WTC11 (cell line): ENCODE measurements around the gene CCDC158.

Experiments
- FOXJ3 ChIP-seq: sonication (generic); formaldehyde crosslinking; IDR thresholded peaks from 2 replicates; pipeline ENCODE4 v1.9.0; 2021; ENCODE audit warnings: missing genetic modification reagents, mild to moderate bottlenecking, borderline replicate concordance
- FOXK1 ChIP-seq: sonication (generic); formaldehyde crosslinking; IDR thresholded peaks from 2 replicates; pipeline ENCODE4 v1.8.0; 2022; ENCODE audit warnings: mild to moderate bottlenecking, moderate library complexity, missing genetic modification reagents
- FOXP4 ChIP-seq: sonication (generic); formaldehyde crosslinking; IDR thresholded peaks from 2 replicates; pipeline ENCODE4 v1.8.0; 2022; ENCODE audit warnings: mild to moderate bottlenecking, missing genetic modification reagents
- HMGA2 ChIP-seq: fragments of 250-450 bp; sonication (Bioruptor Pico); IDR thresholded peaks from 2 replicates; pipeline ENCODE4 v1.4.0; 2021; ENCODE audit warnings: mild to moderate bottlenecking, moderate library complexity
- JUN ChIP-seq: sonication (generic); formaldehyde crosslinking; IDR thresholded peaks from 2 replicates; pipeline ENCODE4 v1.8.0; 2023; ENCODE audit warnings: mild to moderate bottlenecking, missing genetic modification reagents
- MAX ChIP-seq: sonication (generic); formaldehyde crosslinking; IDR thresholded peaks from 2 replicates; pipeline ENCODE4 v1.8.0; 2022; ENCODE audit warnings: mild to moderate bottlenecking, missing genetic modification reagents
- NR3C1 ChIP-seq: sonication (generic); formaldehyde crosslinking; conservative IDR thresholded peaks from 2 replicates; pipeline ENCODE4 v1.8.1; 2023; ENCODE audit warnings: low read depth, mild to moderate bottlenecking, missing genetic modification reagents
- RELA ChIP-seq: sonication (generic); formaldehyde crosslinking; IDR thresholded peaks from 2 replicates; pipeline ENCODE4 v1.8.1; 2022; ENCODE audit warnings: missing genetic modification reagents, mild to moderate bottlenecking, borderline replicate concordance
- TEAD4 ChIP-seq: sonication (generic); formaldehyde crosslinking; IDR thresholded peaks from 2 replicates; pipeline ENCODE4 v1.8.0; 2022; ENCODE audit warnings: mild to moderate bottlenecking, missing genetic modification reagents
- USF2 ChIP-seq: sonication (generic); formaldehyde crosslinking; IDR thresholded peaks from 2 replicates; pipeline ENCODE4 v1.8.1; 2023; ENCODE audit warnings: mild to moderate bottlenecking, missing genetic modification reagents, moderate library complexity
- ZNF263 ChIP-seq: sonication (generic); formaldehyde crosslinking; IDR thresholded peaks from 2 replicates; pipeline ENCODE4 v1.8.1; 2022; ENCODE audit warnings: low read depth, mild to moderate bottlenecking, moderate library complexity, missing genetic modification reagents
- TF ChIP-seq, protein P1 (sequence below): fragments of 200-600 bp; IDR thresholded peaks from 2 replicates; pipeline ENCODE4 v1.8.0; 2022; ENCODE audit warnings: antibody characterized with exemption

- no peak for TF ChIP-seq FOXK1
- TF ChIP-seq FOXP4 (CRISPR knock-in tag) = no peak
- TF ChIP-seq, protein P1, sequence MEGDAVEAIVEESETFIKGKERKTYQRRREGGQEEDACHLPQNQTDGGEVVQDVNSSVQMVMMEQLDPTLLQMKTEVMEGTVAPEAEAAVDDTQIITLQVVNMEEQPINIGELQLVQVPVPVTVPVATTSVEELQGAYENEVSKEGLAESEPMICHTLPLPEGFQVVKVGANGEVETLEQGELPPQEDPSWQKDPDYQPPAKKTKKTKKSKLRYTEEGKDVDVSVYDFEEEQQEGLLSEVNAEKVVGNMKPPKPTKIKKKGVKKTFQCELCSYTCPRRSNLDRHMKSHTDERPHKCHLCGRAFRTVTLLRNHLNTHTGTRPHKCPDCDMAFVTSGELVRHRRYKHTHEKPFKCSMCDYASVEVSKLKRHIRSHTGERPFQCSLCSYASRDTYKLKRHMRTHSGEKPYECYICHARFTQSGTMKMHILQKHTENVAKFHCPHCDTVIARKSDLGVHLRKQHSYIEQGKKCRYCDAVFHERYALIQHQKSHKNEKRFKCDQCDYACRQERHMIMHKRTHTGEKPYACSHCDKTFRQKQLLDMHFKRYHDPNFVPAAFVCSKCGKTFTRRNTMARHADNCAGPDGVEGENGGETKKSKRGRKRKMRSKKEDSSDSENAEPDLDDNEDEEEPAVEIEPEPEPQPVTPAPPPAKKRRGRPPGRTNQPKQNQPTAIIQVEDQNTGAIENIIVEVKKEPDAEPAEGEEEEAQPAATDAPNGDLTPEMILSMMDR = no peak
- TF ChIP-seq TEAD4 (CRISPR knock-in tag) = no peak
- TF ChIP-seq USF2 (CRISPR knock-in tag) = no peak
- TF ChIP-seq RELA (CRISPR knock-in tag) = no peak
- no peak for TF ChIP-seq NR3C1
- TF ChIP-seq MAX (CRISPR knock-in tag) = no peak
- TF ChIP-seq JUN (CRISPR knock-in tag) = no peak
- TF ChIP-seq FOXJ3 = no peak
- TF ChIP-seq ZNF263 (CRISPR knock-in tag) = no peak
- no peak for TF ChIP-seq HMGA2
Observed at GRCh38 chr4:76272582-76272981, 148.4 kb downstream of the CCDC158 start.
